DMS53 (cell line): Measurements from ENCODE around the gene NENF.

Experiments used
- DNase-seq: peaks from one replicate; lab custom pipeline; 2025; lab: John Stamatoyannopoulos, UW

Gene NENF

DNA sequence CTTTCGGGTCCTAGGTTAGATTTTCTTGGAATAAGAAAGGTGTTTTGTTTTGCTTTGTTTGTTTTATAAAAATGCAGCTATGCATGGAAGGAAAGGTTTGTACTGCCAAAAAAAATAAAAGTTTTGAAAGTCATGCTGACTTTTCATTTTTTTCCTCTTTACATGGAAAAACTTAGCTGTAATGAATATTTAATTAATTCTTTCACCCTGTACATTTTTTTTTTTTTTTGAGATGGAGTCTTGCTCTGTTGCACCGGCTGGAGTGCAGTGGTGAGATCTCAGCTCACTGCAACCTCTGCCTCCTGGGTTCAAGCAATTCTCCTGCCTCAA lies 48.7 kb downstream of the NENF start:
- DNase-seq: no peak

DNA sequence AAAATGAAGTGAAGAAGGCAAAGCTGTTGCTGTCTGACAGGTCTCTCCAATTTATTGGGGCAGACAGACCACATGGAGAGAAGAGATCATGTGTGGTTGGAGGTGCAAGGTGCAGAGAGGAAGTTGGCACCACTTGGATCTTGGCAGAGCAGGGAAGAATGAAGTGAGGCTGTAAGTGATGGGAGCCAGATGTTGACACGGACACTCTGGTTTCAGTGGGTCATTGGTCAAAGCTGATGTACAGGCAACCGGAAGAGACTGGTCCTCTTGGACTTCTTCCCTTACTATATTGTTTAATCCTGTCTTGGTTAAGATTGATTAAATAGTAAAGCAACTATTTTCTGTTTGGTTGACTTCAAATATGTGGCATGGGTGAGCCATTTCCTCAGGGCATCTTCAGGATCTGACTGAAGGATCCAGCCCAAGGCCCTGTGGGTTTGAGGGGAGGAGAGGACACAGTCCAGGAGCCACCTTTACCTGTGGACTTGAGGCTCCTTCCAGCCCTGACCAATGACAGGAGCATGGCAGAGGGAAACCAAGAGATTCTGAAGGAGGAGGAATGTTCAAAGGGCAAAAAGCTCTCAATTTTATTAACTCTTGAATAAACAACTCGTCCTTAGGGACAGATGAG lies 49.4 kb downstream of the NENF start:
- DNase-seq: peak; percentile 38

DNA sequence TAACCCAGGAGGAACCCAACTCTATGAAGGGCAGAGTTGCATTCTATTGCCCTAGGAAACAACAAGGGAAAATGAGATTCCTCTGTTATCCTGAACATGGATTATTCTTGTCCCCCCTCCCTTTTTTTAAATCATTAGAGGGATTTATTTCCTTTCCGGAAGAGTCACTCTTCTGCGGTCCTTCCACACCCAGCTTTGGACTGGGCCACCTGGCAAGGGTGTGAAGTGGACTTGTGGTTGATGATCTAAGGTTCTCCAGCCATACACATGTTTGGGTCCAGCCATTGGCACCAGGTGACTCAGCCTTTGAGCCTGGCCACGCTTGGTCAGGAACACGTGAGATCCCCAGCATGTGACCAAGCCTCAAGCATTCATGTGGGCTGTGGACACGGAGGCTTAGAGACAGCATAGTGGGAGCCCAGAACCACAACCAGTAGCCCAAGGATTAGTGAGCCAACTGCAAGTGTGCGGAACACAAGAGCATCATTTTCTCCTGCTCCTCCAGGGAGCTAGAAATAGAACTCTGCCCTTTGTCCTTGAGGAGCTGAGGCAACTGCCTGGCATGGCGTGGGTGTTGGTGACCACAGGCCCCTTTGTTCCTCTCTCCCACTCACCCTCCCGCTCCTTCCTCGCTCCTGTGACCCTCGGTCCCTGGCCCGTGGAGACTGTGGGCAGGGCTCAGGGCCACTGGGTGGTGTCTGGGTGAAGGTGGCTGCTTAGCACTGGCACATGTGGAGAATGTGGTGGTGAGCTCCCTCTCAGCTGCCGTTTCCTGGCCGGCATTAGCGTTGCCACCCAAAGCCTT lies 50.1 kb downstream of the NENF start:
- DNase-seq: peak; percentile 74

DNA sequence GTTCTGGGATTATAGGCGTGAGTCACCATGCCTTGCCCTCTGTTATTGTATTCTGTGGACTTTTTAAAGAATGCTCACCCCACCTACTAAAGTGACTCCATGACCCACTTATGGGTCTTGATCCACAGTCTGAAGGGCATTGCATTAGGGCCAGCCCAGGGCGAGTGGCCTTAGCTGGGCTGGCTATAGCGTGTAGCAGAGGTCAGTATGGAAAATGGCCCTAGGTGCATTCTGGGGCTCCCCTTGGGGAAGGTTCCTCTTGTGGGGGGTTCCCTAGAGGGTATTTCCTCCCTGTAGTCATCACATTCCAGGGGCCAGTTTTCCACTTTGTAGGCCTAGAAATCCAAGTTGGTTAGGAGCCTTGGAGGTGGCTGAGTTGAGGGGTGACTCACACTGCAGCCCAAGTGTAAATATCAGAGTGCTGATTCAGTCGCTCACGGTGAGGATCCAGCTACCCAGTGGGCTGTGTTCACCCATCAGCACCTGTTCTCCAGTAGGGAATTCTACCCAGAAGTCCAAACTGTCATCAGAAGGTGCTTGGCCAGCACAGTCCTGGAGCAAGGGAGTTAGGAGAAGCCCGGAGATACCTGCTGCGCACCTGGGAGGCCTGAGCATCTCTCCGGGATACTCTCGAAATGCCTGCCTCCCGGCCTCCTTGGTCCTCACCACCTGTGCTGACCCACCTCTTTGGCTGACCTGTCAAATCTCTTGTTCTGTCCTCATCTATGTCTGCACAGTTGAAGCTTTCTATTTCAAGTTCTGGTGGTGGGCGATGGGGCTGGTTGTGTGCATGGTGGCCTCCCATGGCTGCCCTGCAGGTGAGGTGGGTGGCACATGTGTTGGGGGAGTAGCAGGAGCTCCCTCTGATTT lies 52.2 kb downstream of the NENF start:
- peak; percentile 94 for DNase-seq

DNA sequence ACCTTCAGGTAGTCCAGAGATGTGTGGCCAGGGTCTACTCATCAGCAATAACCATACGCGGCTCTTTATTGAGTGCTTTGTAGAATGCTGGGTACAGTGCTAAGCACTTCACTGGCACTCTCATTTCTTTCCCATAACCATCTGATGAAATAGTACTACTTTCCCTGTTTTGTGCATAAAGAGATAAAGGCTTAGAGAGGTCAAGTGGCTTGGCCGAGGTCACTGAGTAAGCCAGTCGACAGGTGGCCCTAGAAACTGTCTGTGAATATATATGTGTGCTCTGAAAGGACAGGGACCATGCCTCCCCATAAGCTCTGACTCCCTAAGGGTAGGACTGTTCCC lies 52.8 kb downstream of the NENF start:
- no peak for DNase-seq

DNA sequence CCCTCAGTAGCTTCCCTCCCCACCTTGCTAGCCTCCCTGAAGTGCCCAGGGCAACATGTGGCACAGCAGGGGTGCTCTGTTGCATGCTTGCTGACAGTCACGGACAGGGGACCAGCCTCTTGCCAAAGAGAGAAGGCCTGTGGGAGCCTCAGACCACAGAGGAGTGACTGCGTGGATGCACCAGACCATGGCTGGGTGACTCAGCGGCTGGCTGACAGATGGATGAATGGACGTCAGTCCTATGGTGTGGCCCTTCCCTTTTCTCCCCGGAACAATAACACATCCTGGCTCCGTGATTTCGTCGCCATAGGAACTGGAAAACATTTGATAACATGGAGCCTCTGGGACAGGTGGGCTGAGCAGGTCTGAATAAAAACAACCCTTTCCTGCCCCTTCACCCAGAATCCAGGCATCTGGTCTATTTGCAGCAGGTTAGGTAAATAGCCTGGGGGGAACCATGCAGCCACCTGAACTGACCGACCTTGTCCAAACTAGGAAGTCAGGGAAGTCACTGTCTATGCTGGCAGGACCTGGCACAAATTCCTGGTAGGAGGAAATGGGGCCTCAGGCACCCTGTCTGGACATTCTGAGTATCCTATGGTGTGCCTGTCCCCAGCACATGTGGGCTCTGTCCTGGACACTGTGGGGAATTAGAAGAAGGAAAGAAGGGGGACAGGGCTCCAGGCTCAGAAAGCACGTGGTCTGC lies 53.3 kb downstream of the NENF start:
- peak; percentile 100 for DNase-seq

DNA sequence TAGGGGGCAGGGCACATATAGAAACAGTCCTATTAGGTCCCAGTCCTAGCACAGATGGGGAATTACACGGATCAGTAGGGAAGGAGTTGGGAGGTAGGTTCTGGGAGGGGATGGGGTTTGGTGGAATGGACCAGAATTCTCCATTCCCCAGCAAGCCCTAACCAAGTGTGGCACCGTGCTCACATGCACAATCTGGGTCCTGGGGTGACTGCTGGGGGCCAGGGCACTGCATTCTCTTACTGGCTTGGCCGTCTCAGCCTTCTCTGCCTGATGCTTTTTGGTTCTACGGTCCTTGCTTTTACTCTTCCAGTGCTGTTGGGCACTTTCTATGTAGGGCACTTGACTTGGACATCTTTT lies 53.9 kb downstream of the NENF start:
- no peak for DNase-seq

DNA sequence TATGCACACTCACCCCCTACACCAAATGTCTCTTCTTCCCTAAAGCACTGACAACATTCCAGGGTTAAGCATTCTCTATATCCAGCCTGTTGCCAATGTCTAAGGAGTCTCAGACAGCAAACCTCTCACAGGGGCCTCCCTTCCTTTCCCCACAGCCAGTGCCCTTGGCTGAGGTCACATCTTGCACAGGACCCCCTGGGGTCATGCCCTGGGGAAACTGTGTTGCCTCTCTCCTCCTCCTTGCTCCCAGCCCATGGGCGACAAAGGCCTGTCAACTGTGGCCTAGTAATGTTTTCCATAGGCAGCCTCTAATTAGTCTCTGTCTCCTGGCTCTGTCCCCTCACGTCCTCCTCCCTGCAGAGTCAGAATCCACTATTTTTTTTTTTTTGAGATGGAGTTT lies 54.6 kb downstream of the NENF start:
- peak; percentile 55 for DNase-seq

DNA sequence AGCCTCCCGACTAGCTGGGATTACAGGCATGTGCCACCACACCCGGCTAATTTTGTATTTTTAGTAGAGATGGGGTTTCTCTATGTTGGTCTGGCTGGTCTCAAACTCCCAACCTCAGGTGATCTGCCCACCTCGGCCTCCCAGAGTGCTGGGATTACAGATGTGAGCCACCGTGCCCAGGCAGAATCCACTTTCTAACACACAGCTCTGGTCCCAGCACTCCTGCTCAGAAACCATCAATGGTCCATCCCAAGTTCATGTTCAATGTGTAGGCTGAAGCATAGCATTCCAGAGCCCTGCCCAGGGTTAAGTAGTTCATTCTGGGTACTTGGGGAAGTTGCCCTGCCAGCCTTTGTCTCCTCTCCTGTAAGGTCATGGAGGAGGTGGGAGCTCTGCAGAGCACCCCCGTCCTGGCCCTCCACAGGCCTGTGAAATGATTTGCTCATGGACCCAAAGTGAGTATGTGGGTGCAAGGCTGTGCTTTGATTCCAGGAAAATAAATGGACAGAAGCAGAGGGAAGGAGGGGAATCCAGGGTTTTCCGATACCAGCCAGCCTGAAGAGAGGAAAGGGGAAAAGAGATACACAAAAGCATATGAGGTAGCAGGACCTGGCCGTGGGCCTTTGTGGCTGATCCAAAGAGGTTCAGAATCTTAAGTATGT lies 55.2 kb downstream of the NENF start:
- peak; percentile 60 for DNase-seq

DNA sequence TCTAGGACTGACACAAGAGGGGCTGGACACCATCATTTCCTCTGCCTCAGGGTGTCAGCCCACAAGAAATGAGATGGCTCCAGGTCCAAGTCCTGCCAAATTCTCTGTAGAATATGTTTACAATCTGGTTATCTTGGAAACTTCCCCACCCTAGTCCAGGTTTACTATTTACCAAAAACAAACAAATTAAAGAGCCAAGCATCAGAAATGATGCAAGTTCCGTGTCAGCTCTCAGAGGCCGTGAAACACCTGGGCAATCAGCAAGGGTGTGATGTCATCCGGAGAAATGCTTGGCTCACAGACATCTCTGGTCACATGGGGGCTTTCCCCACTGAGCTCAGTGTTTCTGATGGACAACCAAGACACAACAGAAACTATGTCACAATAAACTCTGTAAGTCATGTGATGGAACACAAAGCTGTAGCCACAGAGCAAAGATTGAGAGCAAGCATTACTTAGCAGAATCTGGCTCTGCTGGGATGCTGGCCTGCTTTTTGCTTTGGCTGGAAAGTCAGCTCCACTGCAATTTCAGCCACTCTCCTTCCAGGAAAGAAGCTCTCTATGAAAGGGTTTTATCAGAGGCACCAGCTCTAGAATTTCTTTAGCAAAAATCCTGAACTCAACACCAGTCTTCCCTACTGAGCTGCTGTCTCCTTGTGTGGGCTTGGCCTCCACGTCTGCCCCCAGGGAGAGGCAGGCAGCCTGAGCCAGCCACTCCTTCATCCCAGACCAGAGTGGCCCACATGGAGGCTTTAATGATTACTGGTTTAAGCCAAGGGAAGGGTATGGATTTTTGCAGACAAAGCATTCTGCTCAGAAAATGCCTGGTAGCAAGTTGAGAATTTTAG lies 55.9 kb downstream of the NENF start:
- peak; percentile 99 for DNase-seq

DNA sequence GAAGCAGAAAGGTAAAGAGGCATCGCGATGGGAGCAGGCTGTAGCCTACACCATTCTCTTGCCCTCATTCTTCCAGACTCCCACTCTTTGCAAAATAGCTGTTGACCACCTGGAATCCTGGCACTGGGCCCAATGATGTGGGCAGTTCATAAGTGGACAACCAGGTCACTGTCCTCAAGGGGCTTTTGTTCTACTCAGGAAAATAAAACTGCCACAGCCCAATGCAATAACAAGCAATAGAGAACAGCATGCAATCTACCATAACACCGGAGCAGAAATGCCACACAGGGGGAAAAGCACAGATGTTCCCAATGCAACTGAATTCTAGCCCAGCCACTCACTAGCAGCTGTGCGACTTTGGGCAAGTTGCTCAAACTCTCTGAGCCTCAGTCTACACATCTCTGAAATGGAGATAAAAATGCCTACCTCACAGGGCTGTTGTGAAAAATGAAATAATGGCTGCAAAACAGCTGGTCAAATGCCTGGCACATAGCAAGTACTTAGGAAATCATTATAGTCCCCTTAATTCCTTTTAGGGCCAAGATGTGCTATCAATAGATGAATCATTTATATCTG lies 56.7 kb downstream of the NENF start:
- no peak for DNase-seq

DNA sequence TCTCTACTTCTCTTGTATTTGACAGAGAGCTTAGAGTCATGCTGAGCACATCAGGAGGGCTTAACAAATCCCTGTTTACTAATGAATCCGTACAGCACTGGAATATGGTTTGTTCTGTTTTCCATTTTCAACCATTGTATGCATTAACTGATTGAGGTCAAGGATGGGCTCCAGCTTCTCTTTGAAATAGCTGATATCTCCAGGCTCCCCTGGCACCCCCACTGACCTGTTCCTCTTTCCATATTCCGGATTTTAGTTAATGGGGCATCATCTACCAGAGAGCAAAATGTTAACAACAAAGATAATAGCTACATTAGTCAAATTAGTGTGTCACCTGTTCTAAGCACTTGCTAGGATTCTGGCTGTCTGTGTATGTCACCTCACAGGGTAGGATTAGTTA lies 57.6 kb downstream of the NENF start:
- peak; percentile 41 for DNase-seq

DNA sequence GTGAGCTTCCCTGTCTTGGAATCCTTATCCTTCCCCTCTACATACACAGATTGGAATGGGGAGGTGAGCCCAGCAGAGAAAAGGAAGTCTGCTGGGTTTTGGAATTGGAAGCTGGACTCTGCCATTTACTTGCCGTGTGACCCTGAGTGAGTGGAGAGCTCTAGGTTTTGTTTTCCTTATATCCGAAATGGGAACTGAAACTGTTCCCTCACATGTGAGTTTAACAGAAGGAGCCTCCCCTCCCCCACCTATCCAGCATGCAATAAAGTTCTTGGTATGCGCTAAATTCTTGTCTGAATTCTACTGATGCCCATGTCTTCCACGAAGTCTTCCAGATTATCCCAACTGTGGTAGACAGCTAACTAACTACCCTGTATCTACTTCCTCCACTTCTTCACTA lies 58.7 kb downstream of the NENF start:
- DNase-seq: no peak
